HEK293T (cell line): ENCODE measurements around the gene PSME1.
"Not testable (repeated sequence)": the region's sequence is repeated elsewhere in the genome, so short reads cannot be mapped to it uniquely, and the experiment has no call there.

Experiments used
- CTCF ChIA-PET: fragments of 350-600 bp; formaldehyde crosslinking; extraction: SDS; loops from one replicate; lab custom pipeline; 2021; ENCODE audit warnings: antibody characterized with exemption, inconsistent platforms; lab: Yijun Ruan, JAX
- POLR2A ChIA-PET: fragments of 350-600 bp; formaldehyde crosslinking; extraction: SDS; loops from one replicate; lab custom pipeline; 2020; ENCODE audit warnings: antibody characterized with exemption, inconsistent platforms; lab: Yijun Ruan, JAX
- DNase-seq: peaks from one replicate; pipeline ENCODE4 v3.0.0; 2012; ENCODE audit warnings: mixed read lengths; ENCODE audit errors: extremely low spot score
- ARNT ChIP-seq: fragments of 450-650 bp; IDR thresholded peaks from 2 replicates; pipeline ENCODE4 v1.6.1; 2017; ENCODE audit warnings: mild to moderate bottlenecking
- BHLHE40 ChIP-seq: fragments of 450-650 bp; IDR thresholded peaks from 2 replicates; pipeline ENCODE4 v1.6.1; 2016; ENCODE audit warnings: mild to moderate bottlenecking, moderate library complexity, borderline replicate concordance
- CTBP1 ChIP-seq: fragments of 450-650 bp; IDR thresholded peaks from 2 replicates; pipeline ENCODE4 v1.6.1; 2016; ENCODE audit warnings: borderline replicate concordance
- ELF4 ChIP-seq: fragments of 450-650 bp; IDR thresholded peaks from 2 replicates; pipeline ENCODE4 v1.6.1; 2017; ENCODE audit warnings: antibody characterized with exemption
- FOXA1 ChIP-seq: fragments of 450-650 bp; IDR thresholded peaks from 2 replicates; pipeline ENCODE4 v1.6.1; 2016; ENCODE audit warnings: mild to moderate bottlenecking
- FOXK2 ChIP-seq: fragments of 450-650 bp; IDR thresholded peaks from 2 replicates; pipeline ENCODE4 v1.6.1; 2016; ENCODE audit warnings: mild to moderate bottlenecking
- FOXM1 ChIP-seq: fragments of 450-650 bp; IDR thresholded peaks from 2 replicates; pipeline ENCODE4 v1.6.1; 2017; ENCODE audit warnings: mild to moderate bottlenecking, borderline replicate concordance
- HDGF ChIP-seq: fragments of 450-650 bp; IDR thresholded peaks from 2 replicates; pipeline ENCODE4 v1.6.1; 2017; ENCODE audit warnings: antibody characterized with exemption, borderline replicate concordance
- L3MBTL2 ChIP-seq: fragments of 450-650 bp; conservative IDR thresholded peaks from 2 replicates; pipeline ENCODE4 v1.6.1; 2016; ENCODE audit warnings: mild to moderate bottlenecking
- LEF1 ChIP-seq: fragments of 450-650 bp; IDR thresholded peaks from 2 replicates; pipeline ENCODE4 v1.6.1; 2017; ENCODE audit warnings: mild to moderate bottlenecking, borderline replicate concordance
- NFRKB ChIP-seq: fragments of 450-650 bp; IDR thresholded peaks from 2 replicates; pipeline ENCODE4 v1.6.1; 2016; ENCODE audit warnings: mild to moderate bottlenecking, moderate library complexity
- PKNOX1 ChIP-seq: fragments of 450-650 bp; IDR thresholded peaks from 2 replicates; pipeline ENCODE4 v1.6.1; 2016
- SP1 ChIP-seq: fragments of 450-650 bp; IDR thresholded peaks from 2 replicates; pipeline ENCODE4 v1.6.1; 2017
- SUZ12 ChIP-seq: fragments of 450-650 bp; IDR thresholded peaks from 2 replicates; pipeline ENCODE4 v1.6.1; 2016; ENCODE audit warnings: mild to moderate bottlenecking
- TARDBP ChIP-seq: fragments of 450-650 bp; IDR thresholded peaks from 2 replicates; pipeline ENCODE4 v1.6.1; 2016
- ZNF384 ChIP-seq: fragments of 450-650 bp; IDR thresholded peaks from 2 replicates; pipeline ENCODE4 v1.6.1; 2016

The PSME1 gene

GRCh38 chr14:24102357-24103048 lies 33.5 kb upstream of the PSME1 start:
- TF ChIP-seq CTBP1 (no peak), ARNT (no peak), FOXM1 (no peak), TARDBP (no peak), FOXA1 (no peak), BHLHE40 (no peak), HDGF (no peak), PKNOX1 (no peak)
- no peak for DNase-seq
- ChIA-PET POLR2A (interaction anchor here (2.2 to 9.8 kb wide), 3 partner anchors 8 to 33 kb away, joined by 5 to 162 read pairs (median 13); partner anchors contain the start of genes DCAF11, NRL, PCK2 and PSME1), CTCF (no interaction called here)

GRCh38 chr14:24103451-24103850 lies 32.5 kb upstream of the PSME1 start:
- ChIA-PET CTCF (interaction anchor here (8.1 kb wide), 1 partner anchor 46 kb away, joined by 114 read pairs; no protein-coding TSS in a partner anchor), POLR2A (interaction anchor here (0.8 to 9.8 kb wide), 3 partner anchors 9 to 56 kb away, joined by 3 to 162 read pairs (median 21); partner anchors contain the start of genes DCAF11, NRL and PCK2)
- no peak for DNase-seq
- TF ChIP-seq L3MBTL2 (no peak), TARDBP (no peak), ZNF384 (no peak), SP1 (no peak), ELF4 (no peak)

GRCh38 chr14:24105609-24106239 lies 30.3 kb upstream of the PSME1 start:
- ChIA-PET CTCF (interaction anchor here (1.0 to 8.1 kb wide), 3 partner anchors 13 to 48 kb away, joined by 3 to 114 read pairs (median 3); no protein-coding TSS in a partner anchor), POLR2A (interaction anchor here (1.0 to 9.8 kb wide), 6 partner anchors 9 to 90 kb away, joined by 3 to 162 read pairs (median 4); partner anchors contain the start of genes DCAF11, EMC9, NRL and PCK2)
- not testable (repeated sequence) for DNase-seq

- CTCF ChIA-PET, result interaction anchor here (0.6 to 8.1 kb wide), 4 partner anchors 12 to 67 kb away, joined by 5 to 114 read pairs (median 24); partner anchors contain the start of gene PCK2
- no peak for DNase-seq
- TF ChIP-seq FOXK2 (no peak), FOXM1 (no peak), CTBP1 (no peak), SP1 (no peak), ARNT (no peak), L3MBTL2 (no peak), TARDBP (no peak), NFRKB (no peak), ELF4 (no peak), FOXA1 (no peak), ZNF384 (no peak), HDGF (no peak), BHLHE40 (no peak), LEF1 (no peak), SUZ12 (no peak)
- POLR2A ChIA-PET, result interaction anchor here (0.7 to 9.8 kb wide), 5 partner anchors 12 to 89 kb away, joined by 3 to 162 read pairs (median 3); partner anchors contain the start of genes PCK2 and TM9SF1
These were observed 29.2 kb upstream of the PSME1 start for GRCh38 chr14:24106672-24107271.

- POLR2A ChIA-PET, result interaction anchor here (0.9 to 9.8 kb wide), 11 partner anchors 14 to 87 kb away, joined by 3 to 162 read pairs (median 7); partner anchors contain the start of genes CARMIL3, EMC9, IPO4 and IRF9
- TF ChIP-seq FOXK2 (no peak), LEF1 (no peak), SUZ12 (no peak), BHLHE40 (no peak), ARNT (no peak), ZNF384 (no peak), CTBP1 (no peak), FOXA1 (no peak), HDGF (no peak)
- CTCF ChIA-PET, result interaction anchor here (0.6 to 8.1 kb wide), 27 partner anchors 8 to 200 kb away, joined by 3 to 114 read pairs (median 5); partner anchors contain the start of genes CARMIL3, CHMP4A, CIDEB and EMC9
- no peak for DNase-seq
These were observed 27.6 kb upstream of the PSME1 start for GRCh38 chr14:24108336-24108874.

- DNase-seq, result no peak
- CTCF ChIA-PET, result interaction anchor here (0.6 to 8.1 kb wide), 8 partner anchors 9 to 1051 kb away, joined by 3 to 114 read pairs (median 4); partner anchors contain the start of gene PCK2
- TF ChIP-seq BHLHE40 (no peak), FOXA1 (no peak), HDGF (no peak), LEF1 (no peak), L3MBTL2 (no peak), NFRKB (no peak), FOXK2 (no peak), SP1 (no peak), CTBP1 (no peak), ARNT (no peak), SUZ12 (no peak), PKNOX1 (no peak), ZNF384 (no peak), FOXM1 (no peak), ELF4 (no peak), TARDBP (no peak)
- POLR2A ChIA-PET, result interaction anchor here (1.3 to 9.8 kb wide), 4 partner anchors 15 to 50 kb away, joined by 3 to 162 read pairs (median 9); partner anchors contain the start of genes EMC9, PCK2 and PSME1
These were observed 25.9 kb upstream of the PSME1 start for GRCh38 chr14:24110060-24110459.
